IPS-NIHi11 (cell line): ENCODE data around the gene SIGMAR1.

ENCODE experiments used
- DNase-seq: peaks from one replicate; pipeline ENCODE4 v3.0.0; 2012; ENCODE audit warnings: mixed read lengths, low spot score

Gene SIGMAR1

DNA sequence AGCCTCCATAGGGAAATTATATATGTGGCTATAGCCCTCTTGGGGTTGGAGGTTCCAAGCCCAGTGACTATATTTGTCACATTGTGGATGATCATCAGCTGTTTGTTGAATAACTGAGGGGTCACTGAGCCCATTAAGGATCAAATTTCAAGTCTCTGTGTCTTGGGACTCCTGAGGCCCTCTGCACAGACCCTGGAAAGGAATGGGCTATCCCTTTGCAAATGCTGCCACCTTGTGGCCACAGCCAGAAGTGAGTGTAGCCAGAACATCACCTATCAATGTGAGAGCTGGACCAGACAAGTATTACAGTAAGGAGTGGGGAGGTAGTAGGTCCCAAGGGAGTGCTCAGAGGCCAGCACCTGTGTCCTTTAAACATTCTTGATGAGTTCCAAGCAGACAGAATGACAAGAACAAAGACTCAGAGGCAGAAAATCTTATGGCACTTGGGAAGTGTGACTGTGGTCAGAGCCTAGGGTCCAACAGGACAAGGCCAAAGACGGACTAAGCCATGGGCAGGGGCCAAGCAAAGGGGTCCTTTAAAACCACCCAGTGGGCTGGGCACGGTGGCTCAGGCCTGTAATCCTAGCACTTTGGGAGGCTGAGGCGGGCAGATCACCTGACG, 33.9 kb downstream of the SIGMAR1 start:
- peak; percentile 90 for DNase-seq

- no peak for DNase-seq
Observed at GRCh38 chr9:34601937-34602573, 35.5 kb downstream of the SIGMAR1 start.

- no peak for DNase-seq
Observed at GRCh38 chr9:34600908-34601307, 36.7 kb downstream of the SIGMAR1 start.

- DNase-seq = no peak
Observed at GRCh38 chr9:34599546-34599945, 38.0 kb downstream of the SIGMAR1 start.

DNA sequence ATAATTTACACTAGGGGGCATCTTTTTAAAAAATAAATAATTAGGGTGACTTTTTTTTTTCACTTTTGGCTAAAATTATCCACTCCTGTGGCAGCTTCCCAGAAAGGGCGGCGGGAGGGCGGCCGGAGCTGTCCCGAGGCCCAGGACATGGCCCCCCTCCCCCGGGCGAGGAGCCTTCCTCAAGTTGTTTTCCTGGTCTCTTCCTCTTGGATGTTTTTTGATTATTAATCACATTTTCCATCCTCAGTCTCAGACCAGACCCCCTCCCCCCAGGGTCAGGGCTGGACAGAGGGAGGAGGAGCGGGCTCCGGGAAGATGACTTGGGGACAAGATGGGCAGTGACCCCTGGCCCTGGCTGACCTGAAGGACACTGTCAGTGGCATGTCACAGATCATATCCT, 43.4 kb downstream of the SIGMAR1 start:
- no peak for DNase-seq

- peak; percentile 82 for DNase-seq
Observed at GRCh38 chr9:34592895-34593601, 44.5 kb downstream of the SIGMAR1 start.

GRCh38 chr9:34591917-34592866, 45.4 kb downstream of the SIGMAR1 start:
- no peak for DNase-seq

GRCh38 chr9:34591248-34591916, 46.2 kb downstream of the SIGMAR1 start:
- peak; percentile 94 for DNase-seq

DNA sequence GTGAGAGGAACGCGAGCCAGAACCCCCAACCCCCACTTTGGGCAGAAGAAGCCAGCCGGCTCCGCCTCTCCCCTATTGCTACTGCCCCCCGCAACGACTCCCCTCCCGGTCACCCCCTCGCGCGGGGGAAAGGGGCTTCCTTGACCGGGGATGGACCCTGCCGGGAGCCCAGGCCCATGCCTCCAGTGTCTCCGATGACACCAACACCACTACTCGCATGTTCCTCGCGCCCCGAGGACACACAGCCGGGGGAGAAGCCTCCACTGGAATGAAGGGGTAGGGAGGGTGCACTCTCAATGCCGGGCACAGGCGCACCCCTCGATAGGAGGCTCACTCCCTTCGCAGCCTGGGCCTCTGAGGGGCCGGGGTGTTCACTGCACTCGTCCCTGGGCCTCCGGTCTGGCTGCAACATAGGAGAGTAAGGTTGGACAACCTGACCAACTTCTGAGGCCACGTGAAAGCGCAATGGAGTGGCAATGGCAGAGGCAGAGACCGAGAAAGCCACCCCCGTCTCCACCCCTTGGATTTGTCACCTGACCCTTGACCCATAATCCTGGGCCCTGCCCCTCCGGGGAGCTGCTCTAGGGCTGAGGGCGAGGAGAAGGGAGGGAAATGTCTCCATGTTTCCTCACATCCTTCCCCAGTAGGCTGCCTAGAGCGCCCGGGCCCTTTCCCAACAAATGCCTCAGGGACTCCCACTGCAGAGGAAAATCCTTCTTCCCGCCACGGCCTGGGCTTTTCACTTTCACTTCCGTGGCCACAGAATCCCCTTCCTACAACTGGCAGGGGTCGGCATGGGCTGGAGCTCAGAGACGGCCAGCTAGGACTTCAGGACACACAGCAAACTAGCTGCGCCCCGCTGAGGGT, 47.0 kb downstream of the SIGMAR1 start:
- no peak for DNase-seq

DNA sequence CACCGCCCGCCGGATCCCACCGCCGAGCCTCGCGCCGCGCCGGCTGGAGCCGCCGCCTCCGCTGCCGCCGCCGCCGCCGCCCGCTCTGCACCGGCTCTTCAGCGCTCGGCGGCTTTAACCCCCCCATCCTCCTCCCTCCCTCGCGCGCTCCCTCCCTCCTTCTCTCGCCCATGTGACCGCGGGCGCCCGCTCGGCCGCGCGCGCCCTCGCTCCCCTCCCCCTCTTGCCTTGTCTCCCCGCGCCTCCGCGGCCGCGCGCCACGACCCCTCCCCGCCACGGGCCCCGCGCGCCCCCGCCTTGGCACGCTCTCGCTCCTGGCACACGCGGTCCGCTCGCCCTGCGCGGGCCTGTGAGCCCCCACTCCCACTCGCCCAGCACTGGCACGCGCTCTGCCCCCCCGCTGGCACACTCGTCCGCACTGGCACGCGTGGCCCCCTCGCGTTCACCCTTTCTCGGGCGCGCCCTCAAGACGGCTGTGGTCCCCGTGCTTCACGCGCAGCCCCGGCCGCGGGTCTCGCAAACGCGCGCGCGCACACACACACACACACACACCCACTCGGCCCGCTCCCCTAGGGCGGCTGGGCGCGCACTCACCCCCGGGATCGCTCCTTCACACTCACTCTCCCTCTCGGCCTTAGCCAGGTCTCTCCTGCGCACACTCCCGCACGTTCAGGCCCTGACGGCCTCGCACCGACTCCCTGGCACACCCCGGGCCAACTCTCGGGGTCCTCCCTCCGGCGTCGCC, 47.8 kb downstream of the SIGMAR1 start, which contains the start of gene CNTFR:
CNTFR (minus strand) TSS at position 89 of the 745 bp plus-strand sequence. CDS start 20,743 bp downstream, outside the sequence.
- peak; percentile 83 for DNase-seq

- DNase-seq = no peak
Observed at GRCh38 chr9:34588671-34589635, 48.6 kb downstream of the SIGMAR1 start.

DNA sequence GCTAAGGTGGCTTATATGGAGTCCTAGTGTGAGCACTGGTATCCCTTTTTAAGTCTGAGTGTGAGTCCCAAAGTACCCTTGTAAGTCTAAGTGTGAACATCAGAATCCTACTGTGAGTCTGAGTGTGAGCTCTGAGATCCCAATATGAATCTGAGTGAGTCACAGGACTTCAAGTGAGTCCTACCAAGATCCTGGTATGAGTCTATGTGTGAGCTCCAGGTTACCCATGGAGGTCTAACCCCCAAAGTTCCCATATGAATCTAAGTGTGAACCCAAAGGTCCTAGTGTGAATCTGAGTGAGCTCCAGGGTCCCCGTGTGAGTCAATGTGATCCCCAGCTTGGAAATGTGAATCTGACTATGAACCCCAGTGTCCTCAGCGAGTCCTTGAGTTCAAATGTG, 50.3 kb downstream of the SIGMAR1 start:
- DNase-seq = no peak

GRCh38 chr9:34585946-34586669, 51.5 kb downstream of the SIGMAR1 start:
- no peak for DNase-seq

DNA sequence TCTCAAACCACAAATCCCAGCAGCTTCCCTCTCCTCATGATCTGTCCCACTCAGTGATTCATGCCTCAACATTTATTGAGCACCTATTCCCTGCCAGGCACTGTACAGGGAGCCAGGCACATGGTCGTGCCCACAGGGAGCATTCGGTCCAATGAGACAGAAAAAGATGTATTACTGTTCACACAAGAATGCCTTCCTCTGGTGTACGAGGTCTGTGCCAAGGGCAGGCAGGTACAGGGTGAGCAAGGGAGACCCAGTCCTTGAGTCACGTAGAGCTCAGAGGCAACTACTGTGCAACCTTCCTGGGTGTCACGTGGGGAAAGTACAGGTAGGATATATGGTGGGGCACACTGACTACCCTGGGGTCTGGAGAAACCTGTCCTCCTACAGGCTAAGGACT, 52.6 kb downstream of the SIGMAR1 start:
- no peak for DNase-seq
